GM23338 (cell line): ENCODE results near the gene HOXA9.

ENCODE experiments used
- CTCF ChIP-seq, 2 experiments: fragments of 200-600 bp in 1 of 2; sonication (generic) in 1 of 2; conservative IDR thresholded peaks; 2 replicates each; pipeline versions ENCODE4 v1.5.1 to v1.6.1; 2016 to 2017; ENCODE audit warnings: antibody characterized with exemption in 2 of 2, low read depth in 2 of 2, mild to moderate bottlenecking in 2 of 2, moderate library complexity in 1 of 2
- EZH2 ChIP-seq: fragments of 200-600 bp; sonication (generic); IDR thresholded peaks from one replicate; pipeline ENCODE4 v1.8.0; 2017; ENCODE audit warnings: antibody characterized with exemption, mild to moderate bottlenecking, low read depth; ENCODE audit not compliant: unreplicated experiment
- POLR2AphosphoS5 ChIP-seq: IDR thresholded peaks from 2 replicates; pipeline ENCODE4 v1.6.1; 2016; ENCODE audit warnings: antibody characterized with exemption, low read depth

DNA sequence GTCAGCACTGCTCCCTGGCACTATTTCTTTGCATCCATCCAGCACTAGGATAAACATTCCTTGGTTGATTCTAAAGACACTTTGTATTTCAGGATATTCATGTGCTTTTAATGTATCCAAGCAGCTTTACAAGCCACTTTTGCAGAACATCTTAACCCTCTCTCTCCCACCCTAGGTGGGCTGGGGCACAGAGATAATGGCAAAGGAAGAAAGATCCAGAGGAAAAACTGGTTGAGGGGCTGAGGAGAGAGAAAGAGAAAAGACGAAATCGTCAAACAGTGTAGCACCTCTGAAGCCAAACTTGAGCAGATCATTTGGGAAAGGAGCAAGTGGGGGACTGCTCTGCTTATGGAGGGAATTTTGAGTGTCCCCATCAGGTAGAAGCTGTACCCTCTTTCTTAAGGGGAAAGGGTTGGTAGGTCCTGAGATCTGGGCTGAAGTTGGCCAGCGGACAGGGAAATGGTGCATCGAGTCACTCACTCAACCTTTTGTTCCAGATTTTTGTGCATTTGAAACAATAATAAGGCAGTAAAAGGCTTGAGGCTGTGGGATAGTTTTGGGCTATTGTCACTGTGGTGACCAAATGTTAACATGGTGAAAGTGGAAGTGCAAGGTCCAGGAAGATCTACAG lies 38.7 kb upstream of the HOXA9 start:
- no peak for TF ChIP-seq CTCF (conservative IDR thresholded peaks at IDR 0.05; ENCODE audit: low read depth in 2 of 2)
- peak; percentile 88 for TF ChIP-seq EZH2
- TF ChIP-seq POLR2AphosphoS5 = no peak
